NCI-H187 (cell line): ENCODE data around the gene CTDSPL.

ENCODE experiments used
- DNase-seq, 2 experiments: peaks; one replicate each; lab custom pipeline; 2025; lab: John Stamatoyannopoulos, UW

Gene CTDSPL

DNA sequence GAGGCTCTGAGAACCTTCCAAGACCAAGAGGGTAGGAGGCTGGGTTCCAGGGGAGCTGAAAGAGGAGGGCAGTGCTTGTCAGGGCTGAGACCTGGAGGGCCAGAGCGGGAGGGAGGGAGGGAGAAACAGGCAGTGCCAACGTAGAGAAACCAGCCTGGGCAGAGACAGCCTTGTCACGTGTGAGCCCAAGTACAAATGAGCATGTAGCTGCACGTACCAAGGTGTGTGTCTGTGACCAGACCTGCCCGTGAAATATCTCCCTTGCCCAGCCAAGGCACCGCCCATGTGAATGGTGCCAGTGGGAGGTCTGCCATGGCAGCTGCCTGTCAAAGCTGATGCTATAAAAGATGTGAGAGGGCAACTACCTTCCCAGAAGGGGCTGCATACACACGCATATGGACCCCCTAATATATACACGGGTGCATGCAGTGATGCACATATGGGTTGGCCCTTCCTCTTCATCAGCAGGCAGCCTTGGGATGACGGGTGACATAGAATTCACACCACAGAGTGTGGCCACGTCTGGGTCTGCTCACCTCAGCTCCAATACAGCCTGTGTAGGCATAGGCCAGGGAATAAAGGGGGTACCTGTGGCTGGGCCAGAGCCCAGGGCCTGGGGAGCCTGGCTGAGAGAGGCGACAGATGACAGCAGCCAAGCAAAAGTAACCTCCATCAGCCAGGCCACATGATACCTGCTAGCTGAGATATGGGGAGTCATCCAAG is 7.8 kb upstream of the CTDSPL start:
- DNase-seq = no peak

DNA sequence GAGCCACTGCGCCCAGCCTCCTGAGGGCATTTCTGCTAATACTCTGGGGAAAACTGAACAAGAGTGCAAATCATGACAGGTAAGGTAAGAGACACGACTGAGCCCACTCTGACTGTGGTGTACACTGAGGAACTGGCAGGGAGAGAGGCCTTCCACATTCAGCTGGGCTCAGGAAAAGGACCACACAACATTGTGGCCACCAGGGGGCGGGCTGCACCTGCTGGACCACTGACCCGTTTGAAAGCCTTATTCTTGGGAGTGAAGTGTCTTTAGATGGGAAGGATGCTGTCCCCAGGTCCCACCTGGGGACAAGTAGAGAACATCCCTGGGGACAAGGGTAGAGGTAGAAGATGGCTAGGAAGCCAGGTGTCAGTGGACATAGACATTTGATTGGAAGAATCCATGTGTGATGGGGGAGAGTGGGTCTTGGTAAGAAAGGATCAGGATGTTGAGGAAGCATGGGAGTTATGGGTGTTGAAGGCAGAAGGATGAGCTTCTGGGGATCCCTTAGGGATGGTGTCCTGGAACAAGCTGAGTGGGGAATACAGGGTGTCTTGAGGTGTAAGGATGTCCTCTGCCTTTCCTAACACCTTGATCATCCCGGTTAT is 6.2 kb upstream of the CTDSPL start:
- DNase-seq = peak; percentile 37 to 40

DNA sequence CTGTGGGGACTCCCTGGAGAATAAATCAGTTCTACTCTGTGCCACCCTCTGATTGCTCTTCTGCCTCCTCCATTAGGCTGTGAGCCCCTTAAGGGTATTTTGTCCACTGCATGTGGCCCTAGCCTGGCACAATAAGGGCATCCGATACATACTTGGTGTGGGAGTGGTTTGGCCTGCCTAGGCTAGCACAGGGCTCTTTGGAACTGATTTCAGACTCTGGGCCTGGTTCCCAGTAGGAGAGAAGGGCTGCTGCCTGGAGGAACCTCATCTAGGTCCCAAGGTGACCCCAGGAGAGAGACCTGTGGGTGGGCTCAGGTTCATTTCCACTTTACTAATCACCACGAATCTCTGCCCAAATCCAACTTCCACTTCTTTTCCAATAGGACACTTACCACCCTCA is 5.3 kb upstream of the CTDSPL start:
- DNase-seq = no peak

- DNase-seq = no peak
These were observed 2.9 kb upstream of the CTDSPL start for GRCh38 chr3:37858742-37859141.

GRCh38 chr3:37859354-37859753 is 2.3 kb upstream of the CTDSPL start:
- no peak for DNase-seq

GRCh38 chr3:37859908-37860199 is 1.8 kb upstream of the CTDSPL start:
- DNase-seq = no peak

GRCh38 chr3:37862219-37862902 is 681 bp downstream of the CTDSPL start:
- DNase-seq = no peak

GRCh38 chr3:37862903-37863815 is 1.5 kb downstream of the CTDSPL start:
- DNase-seq = no peak

DNA sequence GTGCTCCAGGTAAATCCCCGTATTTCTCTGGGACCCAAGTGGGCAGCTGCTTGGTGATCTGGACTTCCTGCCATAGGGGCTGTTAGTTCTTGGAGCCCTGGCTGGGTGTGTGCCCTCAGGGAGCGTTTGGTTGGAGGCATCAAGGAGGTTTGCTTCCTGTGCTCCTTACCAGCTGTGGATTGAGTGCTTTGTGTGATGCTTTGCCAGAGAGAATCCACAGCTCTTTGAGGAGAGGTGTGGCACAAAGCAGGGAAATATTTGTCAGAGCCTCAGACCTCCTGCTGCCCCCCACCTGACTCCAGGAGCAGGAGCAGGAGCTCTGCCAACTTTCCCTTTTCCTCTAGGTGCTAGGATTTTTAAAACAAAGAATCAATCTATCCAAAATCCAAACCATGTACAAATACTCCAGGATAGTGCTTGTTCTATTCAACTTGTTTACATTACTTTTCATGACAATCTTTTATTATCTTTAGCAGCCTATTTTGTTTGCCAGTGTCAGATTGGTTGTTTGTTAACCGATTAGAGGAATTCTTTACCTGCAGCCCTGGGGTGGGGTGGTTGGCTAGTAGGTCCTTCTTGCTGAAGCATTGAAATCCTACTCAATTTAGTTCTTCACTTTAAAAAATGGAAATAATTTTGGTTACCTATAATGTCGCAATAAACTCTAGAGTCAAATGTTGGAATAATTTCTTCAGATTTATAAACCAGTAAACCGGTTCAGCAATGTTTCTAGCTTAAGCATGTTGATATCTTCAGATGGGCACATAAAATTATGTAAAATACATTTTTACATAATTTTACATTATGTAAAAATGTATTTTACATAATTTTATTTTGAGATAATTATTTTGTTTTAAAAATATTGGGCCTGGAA is 2.5 kb downstream of the CTDSPL start:
- no peak for DNase-seq

- no peak for DNase-seq
These were observed 3.2 kb downstream of the CTDSPL start for GRCh38 chr3:37864904-37865303.

DNA sequence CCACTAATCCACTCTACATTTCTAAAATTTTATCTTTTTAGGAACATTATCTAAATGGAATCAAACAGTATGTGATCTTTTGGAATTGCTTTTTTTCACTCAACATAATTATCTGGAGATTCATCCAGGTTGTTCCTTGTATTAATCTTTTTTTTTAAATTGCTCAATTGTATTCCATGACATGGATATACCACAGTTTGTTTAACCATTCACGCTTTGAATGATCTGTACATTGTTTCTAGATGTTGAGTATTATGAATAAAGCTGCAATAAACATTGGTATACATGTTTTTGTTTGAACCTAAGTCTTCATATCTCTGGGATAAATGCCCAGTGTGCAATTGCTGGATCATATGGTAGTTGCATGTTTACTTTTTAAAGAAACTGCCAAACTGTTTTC is 5.5 kb downstream of the CTDSPL start:
- no peak for DNase-seq

DNA sequence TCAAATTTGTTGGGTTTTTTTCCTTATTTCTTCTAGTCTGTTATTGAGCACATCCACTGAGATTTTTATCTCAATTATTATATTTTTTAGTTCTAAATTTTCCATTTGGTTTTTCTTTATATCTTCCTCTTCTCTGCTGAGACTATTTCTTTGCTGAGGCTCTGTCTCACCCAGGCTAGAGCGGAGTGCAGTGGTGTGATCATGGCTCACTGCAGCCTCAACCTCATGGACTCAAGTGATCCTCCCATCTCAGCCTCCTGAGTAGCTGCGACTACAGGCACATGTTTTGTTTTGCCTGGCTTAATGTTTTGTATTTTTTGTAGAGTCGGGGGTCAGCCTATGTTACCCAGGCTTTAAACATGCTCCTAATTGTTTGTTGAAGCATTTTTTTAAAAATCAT is 10.2 kb downstream of the CTDSPL start:
- DNase-seq = no peak

GRCh38 chr3:37872413-37873160 is 10.9 kb downstream of the CTDSPL start:
- DNase-seq = no peak

DNA sequence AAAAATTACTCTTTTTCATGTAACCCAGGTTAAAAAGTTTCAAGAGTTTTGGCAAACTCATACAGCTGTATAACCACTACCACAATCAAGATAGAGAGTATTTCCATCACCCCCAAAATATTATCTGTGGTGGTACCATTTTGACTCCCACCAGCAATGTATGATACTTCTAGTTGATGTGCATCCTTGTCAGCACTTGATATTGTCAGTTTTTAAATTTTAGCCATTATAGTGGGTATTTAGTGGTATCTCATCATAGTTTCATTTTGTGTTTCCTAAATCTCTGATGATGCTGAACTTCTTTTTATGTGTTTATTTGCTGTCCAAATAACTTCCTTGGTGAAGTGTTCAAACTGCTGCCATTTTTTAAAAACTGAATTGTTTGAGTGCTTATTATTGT is 14.6 kb downstream of the CTDSPL start:
- no peak for DNase-seq

DNA sequence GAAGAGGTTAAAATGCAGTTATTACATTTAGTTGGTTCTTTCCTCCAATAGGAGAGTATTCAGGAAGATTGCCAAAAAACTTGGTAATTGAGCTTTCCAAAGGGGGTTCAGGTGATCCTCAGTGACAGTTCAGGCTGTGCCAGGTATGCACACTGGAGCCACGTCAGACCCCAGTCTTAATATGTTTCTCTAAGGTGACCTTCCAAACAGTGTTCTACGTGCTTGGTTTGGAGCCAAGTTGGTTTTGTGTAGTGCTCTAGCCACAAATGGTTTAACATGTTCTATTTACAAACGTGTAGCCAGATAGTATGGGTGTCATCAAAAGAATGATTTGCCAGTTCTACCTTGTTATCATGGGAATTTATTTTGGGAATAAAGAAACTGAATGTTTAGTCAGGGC is 21.0 kb downstream of the CTDSPL start:
- DNase-seq = no peak

- DNase-seq = no peak
These were observed 24.1 kb downstream of the CTDSPL start for GRCh38 chr3:37885814-37886213.

DNA sequence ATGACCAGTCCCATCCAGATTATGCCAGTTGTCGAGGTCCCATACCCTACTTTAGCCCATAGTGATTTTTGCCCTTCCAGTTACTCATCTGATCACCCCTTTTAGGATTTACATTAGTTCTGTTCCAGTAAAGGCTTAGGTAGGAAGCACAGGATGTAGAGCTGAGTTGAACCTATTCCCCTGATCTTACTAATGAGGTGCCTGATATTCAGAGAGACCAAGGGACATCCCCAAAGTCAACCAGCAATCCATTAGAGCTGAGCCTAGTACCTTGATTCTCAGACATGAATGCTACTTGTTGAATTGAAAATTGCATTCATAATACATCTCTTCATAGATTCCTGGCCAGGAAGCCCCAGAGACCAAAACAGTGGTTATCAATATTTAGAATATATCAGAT is 24.7 kb downstream of the CTDSPL start:
- DNase-seq = no peak

DNA sequence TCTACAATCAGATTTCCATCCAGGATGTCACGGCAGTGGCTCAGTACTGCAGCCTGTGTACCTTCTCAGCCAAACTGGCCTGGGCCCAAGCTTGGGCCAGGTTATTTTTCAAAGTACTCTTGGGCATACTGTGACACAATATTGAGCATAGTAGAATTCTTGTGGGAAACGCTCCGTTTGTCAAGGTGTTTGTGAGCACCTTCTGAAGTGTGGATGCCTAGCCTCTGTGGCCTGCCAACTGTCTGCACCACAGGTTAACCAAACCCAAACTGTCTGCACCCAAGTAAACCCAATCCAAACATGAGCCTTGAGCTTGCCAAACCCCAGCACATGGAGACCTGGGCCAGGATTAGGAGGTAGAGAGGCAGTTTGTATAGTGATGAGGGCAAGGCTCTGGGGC is 25.4 kb downstream of the CTDSPL start:
- no peak for DNase-seq

- no peak for DNase-seq
These were observed 26.1 kb downstream of the CTDSPL start for GRCh38 chr3:37887824-37888223.

DNA sequence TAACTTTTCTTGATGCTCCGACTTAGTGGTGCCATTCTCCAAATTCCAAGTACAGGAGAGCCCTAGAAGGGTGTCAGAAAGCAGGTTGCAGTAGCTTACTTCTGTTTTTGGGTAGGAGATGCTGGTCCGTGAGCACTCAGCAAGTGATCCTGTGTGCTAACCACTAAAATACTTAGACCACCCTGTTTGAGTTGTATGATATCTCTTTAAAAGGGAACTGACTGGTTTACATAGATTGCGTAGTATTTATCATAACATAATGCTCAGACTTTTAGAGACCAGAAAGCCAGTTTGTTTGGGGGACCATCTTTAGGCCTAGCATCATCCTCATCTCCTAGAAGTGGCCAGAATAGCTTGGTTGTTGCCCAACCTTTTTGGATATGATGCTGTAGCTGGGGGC is 26.7 kb downstream of the CTDSPL start:
- DNase-seq = no peak

DNA sequence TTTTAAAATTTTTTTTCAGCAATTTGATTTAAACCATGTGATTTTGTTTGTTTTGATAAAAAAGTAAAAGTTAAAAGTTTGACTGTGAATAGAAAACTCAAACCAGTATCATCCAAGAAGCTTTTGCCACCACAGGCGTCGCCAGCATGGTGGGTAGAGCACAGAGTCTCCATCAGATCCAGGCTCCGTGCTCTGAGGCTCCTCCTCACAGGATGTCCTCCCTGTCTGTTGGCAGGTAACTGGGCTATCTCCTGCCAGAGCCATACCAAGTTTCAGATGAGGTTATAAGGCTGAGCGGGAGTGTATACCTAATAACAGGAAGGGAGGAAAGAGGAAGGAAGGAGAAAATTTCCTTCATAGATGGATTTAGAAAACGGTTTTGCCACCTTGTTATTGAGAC is 28.8 kb downstream of the CTDSPL start:
- no peak for DNase-seq
